Ectodermal cell (in vitro differentiated cells): Measurements from ENCODE around the gene OSBPL10.
A peak's percentile ranks its signal among the peaks of the same experiment; 100 is the strongest.
"Not testable (repeated sequence)": the region's sequence is repeated elsewhere in the genome, so short reads cannot be mapped to it uniquely, and the experiment has no call there.

Source experiments
- H3K27ac ChIP-seq: 2 replicates; pipeline ENCODE4 v1.7.0; 2013; ENCODE audit warnings: mild to moderate bottlenecking, low read depth, low read length; ENCODE audit not compliant: insufficient read depth, poor library complexity, severe bottlenecking
- H3K27me3 ChIP-seq: 2 replicates; pipeline ENCODE4 v1.7.0; 2013; ENCODE audit warnings: mild to moderate bottlenecking, low read length; ENCODE audit not compliant: insufficient read depth, control insufficient read depth, poor library complexity, severe bottlenecking
- H3K36me3 ChIP-seq: one replicate; pipeline ENCODE4 v1.7.0; 2013; ENCODE audit warnings: low read length; ENCODE audit not compliant: control insufficient read depth, insufficient read depth
- H3K4me1 ChIP-seq: one replicate; pipeline ENCODE4 v1.7.0; 2013; ENCODE audit warnings: low read length; ENCODE audit not compliant: control insufficient read depth, insufficient read depth
- H3K4me3 ChIP-seq: 2 replicates; pipeline ENCODE4 v1.7.0; 2013; ENCODE audit warnings: low read depth, low read length, control low read depth; ENCODE audit not compliant: insufficient read depth
- H3K9me3 ChIP-seq: 2 replicates; pipeline ENCODE4 v1.7.0; 2013; ENCODE audit warnings: mild to moderate bottlenecking, low read length, moderate library complexity; ENCODE audit not compliant: control insufficient read depth
- WGBS, 2 experiments: methylation state at CpG; one replicate each; pipeline ENCODE4 v1.1.7; 2013; ENCODE audit warnings: missing lambda C conversion rate in 2 of 2; 5-methylcytosine and 5-hydroxymethylcytosine counted together

Gene OSBPL10

DNA sequence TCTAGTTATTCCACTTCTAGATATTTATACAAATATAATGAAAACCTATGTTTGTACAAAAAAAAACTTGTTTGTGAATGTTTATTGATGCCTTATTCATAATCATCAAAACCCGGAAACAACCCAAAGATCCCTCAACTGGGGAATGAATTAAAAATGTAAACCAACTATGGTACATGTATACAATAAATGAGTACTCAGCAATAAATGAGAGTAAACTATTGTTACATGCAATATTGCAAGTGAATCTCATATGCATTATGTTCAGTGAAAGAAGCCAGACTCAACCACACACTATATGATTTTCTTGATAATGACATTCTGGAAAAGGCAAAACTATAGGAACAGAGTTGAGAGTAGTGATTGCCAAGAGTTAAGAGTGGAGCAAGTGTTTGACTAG lies 12.8 kb upstream of the OSBPL10 start:
- H3K27ac ChIP-seq = no peak overlapping the region
- H3K27me3 ChIP-seq = no peaks in the 10 kb centered on the region
- no peaks in the 10 kb centered on the region for H3K4me1 ChIP-seq
- H3K36me3 ChIP-seq = no peaks in the 10 kb centered on the region
- H3K4me3 ChIP-seq = no peak overlapping the region
- no CpG with 5 or more reads among the region's 1 CpG for WGBS, 2 experiments
- H3K9me3 ChIP-seq = no peaks in the 10 kb centered on the region

DNA sequence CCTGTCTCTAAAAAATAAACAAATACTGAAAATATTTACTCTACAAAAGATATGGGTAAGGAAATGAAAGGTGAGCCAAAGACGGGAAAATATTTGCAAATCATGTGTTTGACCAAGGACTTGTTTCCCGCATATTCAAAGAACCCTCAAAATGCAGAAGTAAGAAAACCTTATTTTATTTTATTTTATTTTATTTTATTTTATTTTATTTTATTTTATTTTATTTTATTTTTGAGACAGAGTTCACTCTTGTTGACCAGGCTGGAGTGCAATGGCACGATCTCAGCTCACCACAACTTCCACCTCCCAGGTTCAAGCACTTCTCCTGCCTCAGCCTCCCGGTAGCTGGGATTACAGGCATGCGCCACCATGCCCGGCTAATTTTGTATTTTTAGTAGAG lies 11.9 kb upstream of the OSBPL10 start:
- not testable (repeated sequence) for H3K4me1 ChIP-seq, H3K27ac ChIP-seq, H3K9me3 ChIP-seq, H3K27me3 ChIP-seq, H3K4me3 ChIP-seq, H3K36me3 ChIP-seq
- 81 to 91% methylated on average over 5 to 6 of the region's 6 CpGs for WGBS, 2 experiments

DNA sequence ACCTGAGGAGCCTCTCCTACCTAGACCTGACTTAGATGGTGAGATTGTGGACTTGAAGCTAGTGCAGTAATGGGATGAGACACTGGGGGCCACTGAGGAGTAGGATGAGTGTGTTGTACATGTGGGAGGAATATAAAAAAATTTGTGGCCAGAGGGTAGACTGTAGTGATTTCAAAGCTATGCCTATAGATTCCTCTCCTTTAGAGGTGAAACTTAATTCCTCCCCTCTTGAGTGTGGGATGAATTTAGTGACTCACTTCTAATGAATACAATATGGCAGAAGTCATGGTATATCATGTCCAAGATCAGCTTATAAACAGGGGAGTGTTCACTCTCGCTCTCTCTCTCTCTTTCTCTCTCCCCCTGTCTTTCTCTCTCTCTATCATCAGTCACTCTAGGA lies 7.2 kb upstream of the OSBPL10 start:
- H3K36me3 ChIP-seq = no peaks in the 10 kb centered on the region
- no peaks in the 10 kb centered on the region for H3K4me1 ChIP-seq
- peaks cover under 1% of the 10 kb centered on the region for H3K27me3 ChIP-seq
- H3K4me3 ChIP-seq = no peak overlapping the region
- no peak overlapping the region for H3K27ac ChIP-seq
- WGBS, 2 experiments = 95 to 97% methylated on average over 1 of the region's 1 CpG
- no peaks in the 10 kb centered on the region for H3K9me3 ChIP-seq

DNA sequence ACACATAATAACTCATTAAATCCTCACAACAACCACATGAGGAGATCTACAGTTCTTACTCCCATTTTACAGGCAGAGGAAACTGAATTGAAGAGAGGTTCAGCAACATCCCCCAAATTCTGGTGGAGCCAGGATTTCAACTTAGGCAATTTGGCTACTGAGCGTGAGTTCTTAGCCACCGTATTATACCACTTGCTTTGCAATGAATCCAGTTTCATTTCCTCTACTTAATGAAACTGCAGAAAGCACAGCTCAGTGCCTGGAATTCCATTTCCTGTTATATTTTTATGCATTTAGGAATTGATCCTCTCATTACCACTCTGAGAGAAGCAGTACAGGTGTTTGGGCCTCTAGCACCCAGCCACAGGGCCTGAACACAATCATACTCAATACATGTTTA lies 4.8 kb upstream of the OSBPL10 start:
- Histone ChIP-seq H3K9me3 (no peaks in the 10 kb centered on the region), H3K4me1 (no peaks in the 10 kb centered on the region), H3K4me3 (no peak overlapping the region), H3K36me3 (no peaks in the 10 kb centered on the region), H3K27me3 (peaks cover 25% of the 10 kb centered on the region), H3K27ac (no peak overlapping the region)
- 94 to 96% methylated on average over 2 of the region's 2 CpGs for WGBS, 2 experiments

DNA sequence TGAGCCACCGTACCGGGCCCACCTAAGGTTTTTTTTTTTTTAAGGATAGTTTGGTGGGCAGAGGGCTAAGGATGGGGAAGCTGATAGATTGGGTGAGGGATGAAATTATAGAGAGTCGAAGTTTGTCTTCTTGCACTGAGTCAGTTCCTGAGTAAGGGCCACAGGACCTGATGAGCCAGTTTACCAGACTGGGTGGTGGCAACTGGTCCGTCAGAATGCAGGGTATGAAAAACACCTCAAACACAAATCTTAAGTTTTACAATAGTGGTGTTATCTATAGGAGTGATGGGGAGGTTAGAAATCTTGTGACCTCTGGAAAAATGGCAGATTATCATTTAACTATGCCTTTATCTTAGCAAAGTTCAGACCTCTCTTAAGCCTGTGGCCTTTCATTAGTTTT lies 3.3 kb upstream of the OSBPL10 start:
- Histone ChIP-seq H3K27me3 (peaks cover 40% of the 10 kb centered on the region), H3K27ac (no peak overlapping the region), H3K4me1 (no peaks in the 10 kb centered on the region), H3K36me3 (no peaks in the 10 kb centered on the region), H3K9me3 (no peaks in the 10 kb centered on the region), H3K4me3 (no peak overlapping the region)
- 88 to 92% methylated on average over 4 of the region's 4 CpGs for WGBS, 2 experiments

DNA sequence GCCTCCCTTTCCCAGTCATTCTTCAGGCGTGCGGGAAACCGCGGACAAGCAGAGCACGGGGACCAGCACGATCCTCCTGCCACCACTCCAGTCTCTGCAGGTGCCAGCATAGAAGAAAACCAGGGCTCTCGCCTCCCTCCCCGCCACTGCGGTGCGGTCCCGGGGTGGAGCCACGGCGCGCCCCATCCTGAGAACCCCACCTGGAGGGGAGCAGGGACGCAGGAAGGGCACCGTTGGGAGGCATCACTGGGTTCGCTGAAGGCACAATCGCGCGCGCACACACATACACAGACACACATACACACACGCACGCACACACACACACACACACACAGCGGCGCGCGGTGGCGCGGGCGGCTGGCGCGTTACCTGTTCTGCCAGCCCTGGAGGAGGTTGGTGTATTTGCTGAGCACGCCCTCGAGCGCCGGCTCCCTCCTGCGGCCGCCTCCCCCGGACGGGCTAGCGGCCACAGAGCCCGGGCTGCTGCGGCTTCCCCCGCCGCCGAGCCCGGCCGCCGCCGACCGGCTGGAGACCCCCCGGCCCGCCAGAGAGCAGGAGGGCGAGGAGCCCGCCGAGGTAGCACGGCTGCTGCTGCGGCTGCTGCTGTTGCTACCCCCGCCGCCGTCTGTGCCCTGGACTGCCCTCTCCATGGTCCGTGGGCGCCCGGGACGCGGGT lies 394 bp downstream of the OSBPL10 start:
- Histone ChIP-seq H3K4me3 (peak overlapping the region; percentile 76), H3K4me1 (no peaks in the 10 kb centered on the region), H3K9me3 (no peaks in the 10 kb centered on the region), H3K27me3 (peaks cover 49% of the 10 kb centered on the region), H3K27ac (no peak overlapping the region), H3K36me3 (no peaks in the 10 kb centered on the region)
- 0% methylated on average over 66 of the region's 66 CpGs for WGBS, 2 experiments

DNA sequence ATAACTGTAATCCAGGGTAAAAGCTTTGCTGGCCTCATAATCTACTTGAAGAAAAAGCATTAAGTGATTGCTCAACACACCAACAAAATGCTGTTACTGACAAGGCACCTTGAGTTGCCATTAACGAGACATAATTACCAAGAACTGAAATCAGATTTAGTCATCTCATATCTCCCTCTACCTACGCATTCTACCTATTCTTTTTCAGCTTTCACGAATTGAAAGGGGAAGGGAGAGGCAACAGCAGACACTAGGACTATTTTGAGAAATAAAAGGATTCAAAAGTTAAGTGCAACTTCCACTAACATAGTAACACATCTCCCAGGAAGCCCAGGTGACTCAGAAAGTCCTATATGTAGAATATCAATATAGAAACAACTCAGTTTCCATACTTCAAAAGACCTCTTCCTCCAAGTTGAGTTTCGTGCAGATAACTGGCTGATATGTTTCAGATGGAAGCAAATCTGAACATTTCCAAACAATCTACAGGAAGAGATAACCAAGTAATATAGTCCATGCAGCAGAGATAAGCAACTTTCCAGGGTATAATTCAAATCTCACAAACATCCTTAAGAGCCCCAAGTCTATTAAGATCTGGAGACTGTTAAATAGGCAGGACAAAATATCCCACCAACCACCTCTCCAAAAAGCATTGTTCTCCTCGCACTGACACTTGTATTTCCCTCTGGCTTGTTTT lies 1.9 kb downstream of the OSBPL10 start:
- Histone ChIP-seq H3K36me3 (no peaks in the 10 kb centered on the region), H3K27me3 (peaks cover 49% of the 10 kb centered on the region), H3K4me1 (no peaks in the 10 kb centered on the region), H3K9me3 (no peaks in the 10 kb centered on the region), H3K4me3 (no peak overlapping the region), H3K27ac (no peak overlapping the region)
- WGBS, 2 experiments = 89 to 92% methylated on average over 4 to 5 of the region's 5 CpGs

DNA sequence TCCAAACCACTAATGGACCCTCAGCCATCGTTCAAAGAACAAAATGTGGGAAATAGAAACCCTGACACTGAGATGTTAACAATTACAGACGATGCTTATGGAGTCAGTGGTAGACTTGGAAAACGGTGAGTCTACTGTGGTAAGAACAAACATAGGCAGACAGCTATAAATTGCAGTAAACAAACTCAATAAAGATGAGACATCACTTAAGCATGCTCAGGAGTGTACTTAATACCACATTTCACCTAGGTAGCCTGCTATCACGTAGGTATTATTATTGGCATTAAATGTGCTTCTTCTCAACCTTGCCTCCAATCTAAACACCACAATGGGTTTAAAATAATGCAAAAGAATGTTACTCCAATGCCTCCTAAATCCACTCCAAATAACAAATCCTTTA lies 2.5 kb downstream of the OSBPL10 start:
- peaks cover 49% of the 10 kb centered on the region for H3K27me3 ChIP-seq
- 95 to 96% methylated on average over 4 of the region's 4 CpGs for WGBS, 2 experiments
- H3K27ac ChIP-seq = no peak overlapping the region
- no peaks in the 10 kb centered on the region for H3K4me1 ChIP-seq
- no peaks in the 10 kb centered on the region for H3K9me3 ChIP-seq
- H3K36me3 ChIP-seq = no peaks in the 10 kb centered on the region
- no peak overlapping the region for H3K4me3 ChIP-seq

DNA sequence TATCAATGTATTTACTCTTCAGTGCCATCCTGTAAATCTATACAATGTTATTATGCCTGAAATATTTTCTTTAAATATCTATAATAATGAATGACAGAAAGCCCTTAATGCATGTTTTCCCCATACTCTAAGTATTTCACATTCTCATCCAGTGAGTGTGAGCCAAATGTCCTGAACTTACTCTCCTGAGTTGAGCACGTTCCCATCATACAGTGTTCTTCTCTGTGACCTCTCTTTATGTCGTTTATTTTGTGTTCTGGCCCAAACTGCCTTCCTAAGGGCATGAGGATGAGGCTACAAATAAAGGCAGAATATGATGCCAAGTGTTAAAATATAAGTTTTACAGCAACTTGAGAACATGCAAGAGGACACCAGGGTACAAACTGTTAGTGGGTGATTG lies 3.3 kb downstream of the OSBPL10 start:
- H3K4me3 ChIP-seq = no peak overlapping the region
- peaks cover 42% of the 10 kb centered on the region for H3K27me3 ChIP-seq
- no peaks in the 10 kb centered on the region for H3K4me1 ChIP-seq
- 94 to 100% methylated on average over 2 of the region's 2 CpGs for WGBS, 2 experiments
- no peaks in the 10 kb centered on the region for H3K9me3 ChIP-seq
- H3K27ac ChIP-seq = no peak overlapping the region
- H3K36me3 ChIP-seq = no peaks in the 10 kb centered on the region

DNA sequence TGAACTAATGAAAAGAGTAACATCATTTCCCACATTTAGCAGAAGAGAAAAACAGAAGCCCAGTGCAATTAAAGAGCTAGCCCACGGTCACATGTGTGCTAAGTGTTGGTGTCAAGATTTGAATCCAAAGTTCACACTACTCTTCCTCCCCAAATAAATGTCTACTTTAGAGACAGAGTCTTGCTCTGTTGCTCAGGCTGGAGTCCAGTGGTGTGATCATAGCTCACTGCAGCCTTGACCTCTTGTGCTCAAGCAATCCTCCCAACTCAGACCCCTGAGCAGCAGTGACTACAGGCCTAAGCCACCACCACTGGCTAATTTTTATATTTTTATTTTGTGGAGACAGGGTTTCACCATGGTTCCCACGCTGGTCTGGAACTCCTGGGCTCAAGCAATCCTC lies 4.8 kb downstream of the OSBPL10 start:
- WGBS, 2 experiments = 89 to 93% methylated on average over 2 of the region's 2 CpGs
- H3K27ac ChIP-seq = no peak overlapping the region

More for the DNA sequence above, 4.8 kb downstream of the OSBPL10 start:
- H3K27me3 ChIP-seq = peaks cover 28% of the 10 kb centered on the region
- no peaks in the 10 kb centered on the region for H3K9me3 ChIP-seq
- no peak overlapping the region for H3K4me3 ChIP-seq
- H3K4me1 ChIP-seq = no peaks in the 10 kb centered on the region
- H3K36me3 ChIP-seq = no peaks in the 10 kb centered on the region
